GM19239 (cell line): ENCODE data around the gene EHBP1L1.

Experiments used
- DNase-seq: peaks from one replicate; pipeline ENCODE4 v3.0.0; 2011; ENCODE audit warnings: low spot score; ENCODE audit not compliant: insufficient read length
- FAIRE-seq: peaks from 2 replicates; lab custom pipeline; 2011; peaks lifted over from hg19 to GRCh38; lab: Jason Lieb, UNC

The EHBP1L1 gene

GRCh38 chr11:65576232-65576866, 496 bp downstream of the EHBP1L1 start:
- no peak for DNase-seq
- FAIRE-seq, result peak; percentile 28

- DNase-seq, result no peak
These were observed 1.3 kb downstream of the EHBP1L1 start for GRCh38 chr11:65576867-65577755.

GRCh38 chr11:65577756-65578109, 1.9 kb downstream of the EHBP1L1 start:
- FAIRE-seq, result no peak
- no peak for DNase-seq

More at GRCh38 chr11:65576867-65577755, 1.3 kb downstream of the EHBP1L1 start:
- FAIRE-seq, result peak; percentile 81

GRCh38 chr11:65578134-65578533, 2.3 kb downstream of the EHBP1L1 start:
- FAIRE-seq (no peak), DNase-seq (no peak)

GRCh38 chr11:65578667-65579066, 2.8 kb downstream of the EHBP1L1 start:
- FAIRE-seq (no peak), DNase-seq (no peak)

- FAIRE-seq, result no peak
These were observed 3.4 kb downstream of the EHBP1L1 start for GRCh38 chr11:65579291-65579690.

GRCh38 chr11:65580031-65580692, 4.3 kb downstream of the EHBP1L1 start:
- DNase-seq, result no peak
- FAIRE-seq, result no peak

More at GRCh38 chr11:65579291-65579690, 3.4 kb downstream of the EHBP1L1 start:
- DNase-seq, result no peak

- DNase-seq (no peak), FAIRE-seq (no peak)
These were observed 4.9 kb downstream of the EHBP1L1 start for GRCh38 chr11:65580756-65581155.

GRCh38 chr11:65581928-65582327, 6.1 kb downstream of the EHBP1L1 start:
- FAIRE-seq (no peak), DNase-seq (no peak)

- FAIRE-seq (no peak), DNase-seq (no peak)
These were observed 7.7 kb downstream of the EHBP1L1 start for GRCh38 chr11:65583589-65583988.

GRCh38 chr11:65584106-65584505, 8.3 kb downstream of the EHBP1L1 start:
- FAIRE-seq (no peak), DNase-seq (no peak)

- FAIRE-seq (no peak), DNase-seq (no peak)
These were observed 8.9 kb downstream of the EHBP1L1 start for GRCh38 chr11:65584723-65585171.

GRCh38 chr11:65585396-65586246, 9.8 kb downstream of the EHBP1L1 start:
- DNase-seq, result no peak
- no peak for FAIRE-seq

- DNase-seq (no peak), FAIRE-seq (no peak)
These were observed 10.4 kb downstream of the EHBP1L1 start for GRCh38 chr11:65586247-65586630.

- DNase-seq (no peak), FAIRE-seq (peak; percentile 92)
These were observed 10.8 kb downstream of the EHBP1L1 start for GRCh38 chr11:65586676-65587075.

- DNase-seq, result peak; percentile 100
- no peak for FAIRE-seq
These were observed 12.6 kb downstream of the EHBP1L1 start for GRCh38 chr11:65588199-65589054.

- DNase-seq, result no peak
- no peak for FAIRE-seq
These were observed 13.8 kb downstream of the EHBP1L1 start for GRCh38 chr11:65589444-65590239.

- no peak for DNase-seq
- FAIRE-seq, result no peak
These were observed 14.4 kb downstream of the EHBP1L1 start for GRCh38 chr11:65590240-65590738.
